Caco-2 (cell line): ENCODE results near the gene ABCB8. TPM values are rescaled to one million over a fixed set of nuclear protein-coding genes. Genes with fewer than 3 reads are reported as not detected.

Source experiments
- BruUV-seq: library from RNA; stranded (reverse); fragments of 400-500 nt; replicated peaks from 2 replicates; lab custom pipeline; 2021; lab: Mats Ljungman, UMichigan
- CTCF ChIA-PET: fragments of 300-600 bp; sonication (Branson Sonifier 250); formaldehyde crosslinking; loops from one replicate; lab custom pipeline; 2022; ENCODE audit warnings: antibody characterized with exemption; lab: Charles Lee
- POLR2A ChIA-PET: fragments of 300-600 bp; sonication (Branson Sonifier 250); formaldehyde crosslinking; loops from one replicate; lab custom pipeline; 2022; ENCODE audit warnings: antibody characterized with exemption; lab: Charles Lee
- DNase-seq, 2 experiments: peaks; one replicate each; pipeline versions ENCODE4 v3.0.0 to v3.0.0-alpha.2; 2020 to 2022
- H3K27me3 ChIP-seq: replicated peaks from 2 replicates; pipeline ENCODE4 v1.6.0; 2011; ENCODE audit warnings: low read length; ENCODE audit not compliant: control insufficient read depth, insufficient read depth
- H3K36me3 ChIP-seq: 2 replicates; pipeline ENCODE4 v1.5.1; 2011; ENCODE audit warnings: low read length; ENCODE audit not compliant: control insufficient read depth, insufficient read depth
- H3K4me1 ChIP-seq: fragments of 250-450 bp; sonication (Bioruptor Pico); 2 replicates; pipeline ENCODE4 v1.5.1; 2020; ENCODE audit warnings: mild to moderate bottlenecking
- H3K4me3 ChIP-seq: 2 replicates; pipeline ENCODE4 v1.5.1; 2011; ENCODE audit warnings: low read depth, mild to moderate bottlenecking, control low read depth, low read length
- H3K9me3 ChIP-seq: fragments of 250-450 bp; sonication (Bioruptor Pico); 2 replicates; pipeline ENCODE4 v1.5.1; 2020; ENCODE audit warnings: mild to moderate bottlenecking, moderate library complexity
- H3K27ac Mint-ChIP-seq: one replicate; pipeline ENCODE4 v1.8.0; 2022; ENCODE audit warnings: mixed read lengths; ENCODE audit not compliant: unreplicated experiment
- H3K27me3 Mint-ChIP-seq: one replicate; pipeline ENCODE4 v1.8.0; 2022; ENCODE audit warnings: mixed read lengths; ENCODE audit not compliant: insufficient read depth, unreplicated experiment
- H3K36me3 Mint-ChIP-seq: one replicate; pipeline ENCODE4 v1.8.0; 2022; ENCODE audit warnings: mild to moderate bottlenecking, mixed read lengths; ENCODE audit not compliant: insufficient read depth, unreplicated experiment
- H3K4me1 Mint-ChIP-seq: one replicate; pipeline ENCODE4 v1.8.0; 2022; ENCODE audit warnings: low read depth, mixed read lengths; ENCODE audit not compliant: unreplicated experiment
- H3K4me3 Mint-ChIP-seq: one replicate; pipeline ENCODE4 v1.8.0; 2022; ENCODE audit warnings: mild to moderate bottlenecking, moderate library complexity, mixed read lengths; ENCODE audit not compliant: unreplicated experiment
- H3K9me3 Mint-ChIP-seq: one replicate; pipeline ENCODE4 v1.8.0; 2022; ENCODE audit warnings: mixed read lengths; ENCODE audit not compliant: unreplicated experiment
- intact Hi-C: fragments of 100-400 bp; cut with micrococcal nuclease; formaldehyde crosslinking; loops from one replicate; pipeline ENCODE4 v1.10.0; 2022; ENCODE audit not compliant: unreplicated experiment
- total RNA-seq: library from RNA; stranded (reverse); gene quantifications from 2 replicates; pipeline ENCODE4 v1.2.3, GENCODE V29; 2022
- TF ChIP-seq, protein P1 (sequence below), 2 experiments: fragments of 200-600 bp in 1 of 2; IDR thresholded peaks; 1 replicate in 1 of 2; 2 replicates in 1 of 2; pipeline versions ENCODE4 v1.5.1 to v1.8.0; 2011 to 2022; ENCODE audit warnings: antibody characterized with exemption in 1 of 2, control low read depth in 1 of 2, inconsistent platforms in 1 of 2, low read depth in 1 of 2, low read length in 1 of 2, mild to moderate bottlenecking in 1 of 2, moderate library complexity in 1 of 2; ENCODE audit not compliant: insufficient read depth in 1 of 2, severe bottlenecking in 1 of 2, unreplicated experiment in 1 of 2

The ABCB8 gene
- total RNA-seq, 1 experiment from 2014 or later, result 30.8 TPM

DNA sequence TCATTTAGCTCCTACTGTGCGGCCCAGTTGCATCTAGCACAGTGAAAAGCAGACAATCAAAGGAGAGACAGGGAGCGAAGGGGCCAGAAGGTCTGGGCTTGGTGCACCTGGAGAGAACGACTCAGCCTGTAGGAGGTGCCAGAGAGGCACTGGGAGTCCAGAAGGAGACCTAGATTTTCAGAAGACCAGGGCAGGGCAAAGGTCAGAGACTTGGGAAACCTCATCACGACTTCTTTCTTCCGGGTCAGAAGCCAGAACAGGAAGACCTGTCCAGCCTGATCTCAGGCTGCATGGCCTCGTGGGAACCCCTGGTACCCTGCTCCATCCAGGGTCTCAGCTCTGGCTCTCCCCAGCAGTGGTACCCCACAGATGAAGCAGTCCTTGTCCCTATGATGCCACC is 63.2 kb downstream of the ABCB8 start:
- ChIA-PET CTCF (interaction anchor here (0.8 kb wide), 1 partner anchor 63 kb away, joined by 5 read pairs; the partner anchor contains the start of gene ABCB8), POLR2A (no interaction called here)
- H3K27me3 ChIP-seq, result no peaks in the 10 kb centered on the region
- no peaks in the 10 kb centered on the region for H3K9me3 Mint-ChIP-seq
- peaks cover 12% of the 10 kb centered on the region; the same call in 1 of the 2 replicates for H3K4me1 ChIP-seq
- peak overlapping the region; percentile 37 for H3K27ac Mint-ChIP-seq
- H3K4me3 ChIP-seq, result no peak overlapping the region
- H3K36me3 Mint-ChIP-seq, result peaks cover 25% of the 10 kb centered on the region
- H3K36me3 ChIP-seq, result peaks cover 1% of the 10 kb centered on the region
- peaks cover 22% of the 10 kb centered on the region for H3K4me1 Mint-ChIP-seq
- intact Hi-C loops, result loop anchor here (1.0 kb wide), 1 partner anchor 20 kb away; no protein-coding TSS in a partner anchor
- peak; percentile 80 to 83 for DNase-seq
- peak overlapping the region; percentile 7 for H3K4me3 Mint-ChIP-seq
- TF ChIP-seq, protein P1, sequence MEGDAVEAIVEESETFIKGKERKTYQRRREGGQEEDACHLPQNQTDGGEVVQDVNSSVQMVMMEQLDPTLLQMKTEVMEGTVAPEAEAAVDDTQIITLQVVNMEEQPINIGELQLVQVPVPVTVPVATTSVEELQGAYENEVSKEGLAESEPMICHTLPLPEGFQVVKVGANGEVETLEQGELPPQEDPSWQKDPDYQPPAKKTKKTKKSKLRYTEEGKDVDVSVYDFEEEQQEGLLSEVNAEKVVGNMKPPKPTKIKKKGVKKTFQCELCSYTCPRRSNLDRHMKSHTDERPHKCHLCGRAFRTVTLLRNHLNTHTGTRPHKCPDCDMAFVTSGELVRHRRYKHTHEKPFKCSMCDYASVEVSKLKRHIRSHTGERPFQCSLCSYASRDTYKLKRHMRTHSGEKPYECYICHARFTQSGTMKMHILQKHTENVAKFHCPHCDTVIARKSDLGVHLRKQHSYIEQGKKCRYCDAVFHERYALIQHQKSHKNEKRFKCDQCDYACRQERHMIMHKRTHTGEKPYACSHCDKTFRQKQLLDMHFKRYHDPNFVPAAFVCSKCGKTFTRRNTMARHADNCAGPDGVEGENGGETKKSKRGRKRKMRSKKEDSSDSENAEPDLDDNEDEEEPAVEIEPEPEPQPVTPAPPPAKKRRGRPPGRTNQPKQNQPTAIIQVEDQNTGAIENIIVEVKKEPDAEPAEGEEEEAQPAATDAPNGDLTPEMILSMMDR (IDR thresholded peaks at IDR 0.05; ENCODE audit: insufficient read depth in 1 of 2, low read depth in 1 of 2, low read length in 1 of 2, severe bottlenecking in 1 of 2, unreplicated experiment in 1 of 2), result peak; percentile 72 to 81
- no TSS peak for BruUV-seq
- H3K9me3 ChIP-seq, result no peaks in the 10 kb centered on the region
- no peaks in the 10 kb centered on the region for H3K27me3 Mint-ChIP-seq

- Mint-ChIP-seq H3K27ac (no peak overlapping the region), H3K36me3 (peaks cover 31% of the 10 kb centered on the region), H3K4me1 (peaks cover 22% of the 10 kb centered on the region), H3K4me3 (no peak overlapping the region), H3K27me3 (no peaks in the 10 kb centered on the region), H3K9me3 (no peaks in the 10 kb centered on the region)
- Histone ChIP-seq H3K36me3 (peaks cover 1% of the 10 kb centered on the region), H3K4me3 (no peak overlapping the region), H3K27me3 (no peaks in the 10 kb centered on the region), H3K9me3 (no peaks in the 10 kb centered on the region), H3K4me1 (peaks cover 12% of the 10 kb centered on the region; the same call in 1 of the 2 replicates)
- DNase-seq, result no peak
- no TSS peak for BruUV-seq
- ChIA-PET POLR2A (no interaction called here), CTCF (interaction anchor here (0.8 kb wide), 1 partner anchor 63 kb away, joined by 5 read pairs; the partner anchor contains the start of gene ABCB8)
- TF ChIP-seq, protein P1 (IDR thresholded peaks at IDR 0.05; ENCODE audit: insufficient read depth in 1 of 2, low read depth in 1 of 2, low read length in 1 of 2, severe bottlenecking in 1 of 2, unreplicated experiment in 1 of 2), result no peak
- intact Hi-C loops, result loop anchor here (1.0 kb wide), 1 partner anchor 19 kb away; no protein-coding TSS in a partner anchor
Measured at GRCh38 chr7:151091988-151092387, 63.7 kb downstream of the ABCB8 start.

- TF ChIP-seq, protein P1 (IDR thresholded peaks at IDR 0.05; ENCODE audit: insufficient read depth in 1 of 2, low read depth in 1 of 2, low read length in 1 of 2, severe bottlenecking in 1 of 2, unreplicated experiment in 1 of 2), result no peak
- CTCF ChIA-PET, result no interaction called here
Measured at GRCh38 chr7:151093748-151094147, 65.5 kb downstream of the ABCB8 start.

More at GRCh38 chr7:151093748-151094147, 65.5 kb downstream of the ABCB8 start:
- Mint-ChIP-seq H3K27ac (no peak overlapping the region), H3K4me1 (peaks cover 20% of the 10 kb centered on the region), H3K4me3 (no peak overlapping the region), H3K36me3 (peaks cover 30% of the 10 kb centered on the region), H3K27me3 (no peaks in the 10 kb centered on the region), H3K9me3 (no peaks in the 10 kb centered on the region)
- no peak overlapping the region for H3K4me3 ChIP-seq
- DNase-seq, result no peak
- H3K9me3 ChIP-seq, result no peaks in the 10 kb centered on the region
- POLR2A ChIA-PET, result interaction anchor here (1.5 kb wide), 1 partner anchor 31 kb away, joined by 8 read pairs; no protein-coding TSS in a partner anchor
- no peaks in the 10 kb centered on the region for H3K27me3 ChIP-seq
- H3K4me1 ChIP-seq, result 0 out of 2 replicates have a peak, but pooled peaks cover 3% of the 10 kb centered on the region
- BruUV-seq, result no TSS peak
- H3K36me3 ChIP-seq, result peaks cover 1% of the 10 kb centered on the region
- intact Hi-C loops, result no loop called here
